Naive B cell (primary cell): ENCODE measurements around the gene CSNK1G2. TPM values are rescaled to one million over a fixed set of nuclear protein-coding genes. Genes with fewer than 3 reads are reported as not detected.

ENCODE experiments used
- ATAC-seq, 2 donors: fragments of 150-1000 bp; cut with Tn5 transposase; 2 replicates each; pipeline ENCODE4 v1.10.0; 2021; ENCODE audit warnings: low read depth in 2 of 2, mild to moderate bottlenecking in 2 of 2, moderate library complexity in 2 of 2
- DNase-seq: peaks from one replicate; pipeline ENCODE4 v3.0.0; 2022
- H3K27ac Mint-ChIP-seq, 6 donors: one replicate each; pipeline ENCODE4 v1.8.0; 2020 to 2022; ENCODE audit warnings: mild to moderate bottlenecking in 6 of 6, mixed read lengths in 6 of 6, moderate library complexity in 5 of 6, inconsistent platforms in 2 of 6
- H3K27me3 Mint-ChIP-seq, 3 donors: one replicate each; pipeline ENCODE4 v1.8.0; 2021 to 2022; ENCODE audit warnings: mixed read lengths in 3 of 3, mild to moderate bottlenecking in 1 of 3
- H3K36me3 Mint-ChIP-seq, 2 donors: one replicate each; pipeline ENCODE4 v1.8.0; 2020 to 2022; ENCODE audit warnings: mixed read lengths in 2 of 2, inconsistent platforms in 1 of 2, mild to moderate bottlenecking in 1 of 2
- H3K4me1 Mint-ChIP-seq, 3 donors: one replicate each; pipeline ENCODE4 v1.8.0; 2020 to 2022; ENCODE audit warnings: mixed read lengths in 3 of 3, inconsistent platforms in 1 of 3, mild to moderate bottlenecking in 1 of 3, moderate library complexity in 1 of 3
- H3K4me3 Mint-ChIP-seq, 8 donors: one replicate each; pipeline ENCODE4 v1.8.0; 2020 to 2022; ENCODE audit warnings: mild to moderate bottlenecking in 8 of 8, mixed read lengths in 8 of 8, moderate library complexity in 8 of 8, inconsistent platforms in 2 of 8
- H3K9me3 Mint-ChIP-seq, 7 donors: one replicate each; pipeline ENCODE4 v1.8.0; 2020 to 2022; ENCODE audit warnings: mixed read lengths in 7 of 7, mild to moderate bottlenecking in 5 of 7, inconsistent platforms in 2 of 7, moderate library complexity in 1 of 7
- polyA plus RNA-seq, 6 donors: library from polyadenylated mRNA; unstranded; fragments of 300-500 nt; fragmentation: Illumina TruSeq; gene quantifications; one replicate each; pipeline ENCODE4 v1.2.3, GENCODE V29; 2021; ENCODE audit warnings: low read depth in 6 of 6

CSNK1G2 gene
- polyA plus RNA-seq, 6 donors from 2014 or later = 17.6 to 40.7 (median 25.1) TPM

DNA sequence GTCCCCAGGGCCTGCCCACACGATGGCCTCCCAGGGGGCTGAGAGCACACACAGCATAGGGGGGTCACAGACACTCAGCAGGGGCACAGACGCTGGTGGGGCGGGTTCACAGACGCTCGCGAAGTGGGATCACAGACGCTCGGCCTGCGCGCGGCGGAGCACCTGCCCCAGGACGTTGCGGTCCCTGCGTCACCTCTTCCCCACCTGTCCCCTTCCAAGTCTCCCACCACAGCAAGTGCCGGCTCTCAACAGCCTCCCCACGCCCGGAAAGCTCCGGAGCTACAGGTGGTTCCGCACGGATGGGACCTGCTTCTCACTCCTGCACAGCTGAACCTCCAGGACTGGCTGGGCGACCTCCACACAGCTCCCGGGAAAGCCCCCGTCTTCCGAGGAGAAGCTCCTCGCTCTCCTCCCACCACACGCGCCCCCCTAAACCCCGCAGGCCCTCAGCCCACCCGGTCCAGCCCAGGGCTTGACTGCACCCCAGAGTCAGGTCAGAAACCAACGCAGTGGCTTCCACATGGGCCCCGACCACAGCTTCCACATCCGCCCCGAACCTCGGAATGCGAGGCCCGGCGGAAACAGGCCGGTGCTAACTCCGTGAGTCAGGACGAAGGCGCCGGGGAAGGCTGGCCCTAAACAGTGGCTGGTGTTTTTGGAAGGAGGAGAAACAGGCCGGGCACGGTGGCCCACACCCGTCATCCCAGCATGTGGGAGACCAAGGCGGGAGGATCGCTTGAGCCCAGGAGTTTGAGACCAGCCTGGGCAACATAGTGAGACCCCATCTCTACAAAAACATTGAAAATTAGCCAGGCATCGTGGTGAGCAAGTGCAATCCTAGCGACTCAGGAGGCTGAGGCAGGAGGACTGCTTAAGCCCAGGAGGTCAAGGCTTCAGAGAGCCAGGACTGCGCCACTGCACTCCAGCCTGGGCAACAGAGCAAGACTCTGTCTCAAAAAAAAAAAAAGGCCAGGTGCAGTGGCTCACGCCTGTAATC, 58.0 kb downstream of the CSNK1G2 start:
- peaks cover 10% of the 10 kb centered on the region in 2 donors for H3K36me3 Mint-ChIP-seq
- H3K4me3 Mint-ChIP-seq = peak overlapping the region in 1 of 8 donors; percentile 12
- no peaks in the 10 kb centered on the region for H3K27me3 Mint-ChIP-seq
- ATAC-seq (no peak), DNase-seq (no peak)
- H3K4me1 Mint-ChIP-seq = peaks cover 11 to 16% (median 15%) of the 10 kb centered on the region in 3 donors
- H3K9me3 Mint-ChIP-seq = no peaks in the 10 kb centered on the region
- H3K27ac Mint-ChIP-seq = no peak overlapping the region

DNA sequence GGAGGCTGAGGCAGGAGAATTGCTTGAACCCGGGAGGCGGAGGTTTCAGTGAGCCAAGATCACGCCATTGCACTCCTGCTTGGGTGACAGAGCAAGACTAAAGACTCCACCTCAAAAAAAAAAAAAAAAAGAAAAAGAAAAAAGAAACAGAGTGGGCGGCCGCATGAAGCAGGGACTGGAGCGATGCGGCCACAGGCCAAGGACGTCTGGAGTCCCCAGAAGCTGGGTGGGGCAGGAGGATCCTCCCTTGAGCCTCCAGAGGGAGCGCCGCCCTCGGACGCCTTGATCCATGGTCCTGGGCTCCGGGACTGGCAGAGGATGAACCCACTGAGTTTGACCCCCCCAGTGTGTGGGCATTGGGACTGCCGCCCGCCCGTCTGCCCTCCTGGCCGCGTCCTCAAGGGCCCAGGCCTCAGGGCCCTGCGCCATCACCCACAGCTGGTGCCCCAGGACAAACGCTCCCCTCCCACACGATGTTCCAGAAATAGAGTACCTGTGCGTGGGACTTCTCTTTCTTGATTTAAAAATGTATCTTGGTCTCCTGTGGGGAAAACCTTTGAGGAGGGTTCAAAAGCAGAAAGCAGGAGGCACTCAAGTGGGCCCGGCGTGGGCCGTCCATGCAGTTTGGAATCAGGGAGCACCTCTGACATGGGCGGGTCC, 59.0 kb downstream of the CSNK1G2 start:
- H3K9me3 Mint-ChIP-seq = no peaks in the 10 kb centered on the region
- no peak overlapping the region for H3K4me3 Mint-ChIP-seq
- H3K36me3 Mint-ChIP-seq = peaks cover 10 to 11% of the 10 kb centered on the region in 2 donors
- H3K27me3 Mint-ChIP-seq = no peaks in the 10 kb centered on the region
- H3K4me1 Mint-ChIP-seq = peaks cover 11 to 16% (median 13%) of the 10 kb centered on the region in 3 donors
- H3K27ac Mint-ChIP-seq = no peak overlapping the region
- no peak for ATAC-seq
- DNase-seq = no peak

DNA sequence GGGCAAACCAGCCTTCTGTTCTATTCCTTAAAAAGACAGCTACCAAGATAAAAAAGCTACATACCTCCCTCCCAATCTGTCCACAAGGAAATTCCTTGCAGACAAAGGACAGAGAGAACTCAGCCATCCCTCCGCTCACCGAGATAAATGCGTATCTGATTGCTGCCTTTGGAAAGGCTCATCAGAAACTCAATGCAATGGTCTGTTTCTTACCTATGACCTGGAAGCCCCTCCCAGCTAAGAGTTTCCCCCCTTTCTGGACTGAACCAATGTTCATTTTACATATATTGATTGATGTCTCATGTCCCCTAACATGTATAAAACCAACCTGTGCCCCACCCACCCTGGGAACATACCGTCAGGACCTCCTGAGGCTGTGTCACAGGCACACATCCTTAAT, 62.9 kb downstream of the CSNK1G2 start:
- H3K27me3 Mint-ChIP-seq = no peaks in the 10 kb centered on the region
- peaks cover 4 to 28% (median 10%) of the 10 kb centered on the region in 3 donors for H3K4me1 Mint-ChIP-seq
- H3K4me3 Mint-ChIP-seq = no peak overlapping the region
- DNase-seq (no peak), ATAC-seq (no peak)
- H3K9me3 Mint-ChIP-seq = no peaks in the 10 kb centered on the region
- peak overlapping the region in 1 of 6 donors; percentile 20 for H3K27ac Mint-ChIP-seq
- H3K36me3 Mint-ChIP-seq = peaks cover 0 to 4% of the 10 kb centered on the region in 2 donors

DNA sequence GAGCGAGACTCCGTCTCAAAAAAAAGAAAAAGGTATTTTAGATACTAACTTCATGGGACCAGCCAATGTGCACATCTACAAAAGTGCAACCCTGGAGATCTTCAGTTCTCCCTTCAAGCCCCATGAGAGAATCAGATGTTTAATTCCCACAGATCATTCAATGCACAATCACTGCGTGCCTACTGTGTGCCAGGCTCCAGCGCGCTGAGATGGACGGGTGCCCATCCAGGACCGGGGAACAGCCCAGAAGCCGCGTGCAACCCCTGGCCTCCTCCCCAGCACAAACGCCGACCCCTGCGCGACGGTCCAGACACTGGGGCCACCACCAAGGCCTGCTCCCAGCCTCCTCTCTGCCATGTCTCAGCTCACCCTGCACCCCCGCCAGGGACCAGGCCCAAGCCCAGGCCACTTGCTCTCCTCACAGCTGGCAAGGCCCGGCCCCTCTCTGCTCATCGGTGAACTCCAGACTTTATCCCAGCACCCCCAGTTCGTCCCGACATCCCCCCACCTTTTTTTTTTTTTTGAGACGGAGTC, 69.2 kb downstream of the CSNK1G2 start:
- Mint-ChIP-seq H3K27ac (peak overlapping the region in 1 of 6 donors; percentile 57), H3K4me3 (peak overlapping the region in 1 of 8 donors; percentile 36), H3K27me3 (no peaks in the 10 kb centered on the region), H3K36me3 (no peaks in the 10 kb centered on the region), H3K9me3 (no peaks in the 10 kb centered on the region), H3K4me1 (peaks cover 22 to 57% (median 50%) of the 10 kb centered on the region in 3 donors)
- ATAC-seq (no peak), DNase-seq (no peak)

DNA sequence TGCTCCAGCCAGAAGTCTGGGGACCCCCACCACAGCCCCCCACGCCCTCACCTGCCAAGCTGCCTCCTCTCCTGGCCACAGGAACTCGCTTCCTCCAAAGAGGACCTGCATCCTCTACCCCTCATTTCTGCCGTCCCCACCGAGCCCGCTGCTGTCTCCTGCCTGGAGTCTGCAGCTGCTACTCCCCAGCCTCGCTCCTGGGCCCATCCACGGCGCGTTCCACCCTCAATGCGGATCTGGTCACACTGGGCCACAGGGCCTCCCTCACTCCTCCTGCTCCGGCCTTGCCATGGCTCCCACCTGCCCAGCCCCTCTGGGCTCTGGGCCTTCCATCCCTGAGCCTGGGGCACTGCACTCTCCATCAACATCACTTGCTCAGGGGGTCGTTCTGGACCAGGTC, 70.2 kb downstream of the CSNK1G2 start:
- Mint-ChIP-seq H3K27me3 (no peaks in the 10 kb centered on the region), H3K4me3 (peak overlapping the region in 2 of 8 donors; percentile 4 to 30), H3K36me3 (no peaks in the 10 kb centered on the region), H3K4me1 (peaks cover 22 to 59% (median 53%) of the 10 kb centered on the region in 3 donors), H3K27ac (peak overlapping the region in 3 of 6 donors; percentile 69 to 87 (median 83)), H3K9me3 (no peaks in the 10 kb centered on the region)
- ATAC-seq (no peak), DNase-seq (no peak)

DNA sequence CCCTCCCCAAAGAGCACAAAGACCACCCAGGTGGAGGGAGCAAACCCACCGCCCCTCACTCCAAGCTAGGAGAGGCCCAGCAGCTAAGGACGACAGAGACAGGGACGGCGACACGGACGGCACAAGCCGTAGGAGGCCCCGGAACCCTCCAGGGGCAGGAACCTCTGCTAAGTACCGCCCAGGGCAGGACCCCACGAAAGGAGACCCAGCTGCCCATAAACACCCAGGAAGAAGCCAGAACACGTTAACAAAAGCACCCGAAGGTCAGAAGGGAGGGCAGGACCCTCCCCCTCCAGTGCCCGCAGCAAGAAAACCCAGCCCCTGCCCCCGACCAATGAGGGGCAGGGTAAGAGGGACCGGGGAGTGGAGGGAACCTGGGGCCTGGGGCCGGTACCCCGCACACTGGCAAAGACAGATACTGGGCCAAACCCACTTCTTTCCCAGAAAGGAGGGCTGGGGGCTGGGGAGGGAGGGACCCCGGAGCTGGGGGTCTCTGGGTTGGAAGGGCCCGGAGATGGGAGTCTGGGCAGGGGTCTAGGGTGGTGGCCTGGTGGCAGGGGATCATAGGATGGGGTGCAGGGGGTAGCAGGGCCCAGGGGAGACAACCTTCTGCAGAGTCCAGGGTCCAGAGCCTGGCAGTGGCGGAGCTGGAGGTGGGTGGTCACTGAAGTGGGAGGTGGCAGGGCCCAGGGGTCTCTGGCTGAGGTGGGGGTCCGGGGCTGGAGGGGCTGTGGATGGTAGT, 72.1 kb downstream of the CSNK1G2 start:
- no peaks in the 10 kb centered on the region for H3K9me3 Mint-ChIP-seq
- H3K4me3 Mint-ChIP-seq = peak overlapping the region in 5 of 8 donors; percentile 61 to 83 (median 69)
- DNase-seq (no peak), ATAC-seq (no peak)
- no peaks in the 10 kb centered on the region for H3K36me3 Mint-ChIP-seq
- H3K4me1 Mint-ChIP-seq = peaks cover 22 to 62% (median 58%) of the 10 kb centered on the region in 3 donors
- no peaks in the 10 kb centered on the region for H3K27me3 Mint-ChIP-seq
- peak overlapping the region in 3 of 6 donors; percentile 37 to 88 (median 83) for H3K27ac Mint-ChIP-seq

DNA sequence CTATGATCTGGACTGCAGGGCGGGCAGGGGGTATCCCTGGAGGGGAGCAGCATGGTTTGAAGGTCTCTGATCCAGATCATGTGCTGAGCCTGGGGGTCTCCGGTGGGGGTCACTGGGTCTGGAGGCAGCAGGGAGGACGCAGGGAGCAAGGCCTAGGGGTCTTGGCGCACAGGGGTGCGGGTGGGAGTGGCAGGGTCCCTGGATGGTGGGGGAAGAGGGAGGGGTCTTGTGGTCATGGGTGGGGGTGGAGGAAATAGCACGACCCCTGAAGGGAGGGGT, 72.7 kb downstream of the CSNK1G2 start:
- no peaks in the 10 kb centered on the region for H3K36me3 Mint-ChIP-seq
- H3K27ac Mint-ChIP-seq = peak overlapping the region in 2 of 6 donors; percentile 83 to 88
- H3K9me3 Mint-ChIP-seq = no peaks in the 10 kb centered on the region
- H3K4me3 Mint-ChIP-seq = peak overlapping the region in 4 of 8 donors; percentile 16 to 83 (median 48)
- peaks cover 22 to 60% (median 55%) of the 10 kb centered on the region in 3 donors for H3K4me1 Mint-ChIP-seq
- no peaks in the 10 kb centered on the region for H3K27me3 Mint-ChIP-seq
- no peak for DNase-seq
- ATAC-seq = no peak

DNA sequence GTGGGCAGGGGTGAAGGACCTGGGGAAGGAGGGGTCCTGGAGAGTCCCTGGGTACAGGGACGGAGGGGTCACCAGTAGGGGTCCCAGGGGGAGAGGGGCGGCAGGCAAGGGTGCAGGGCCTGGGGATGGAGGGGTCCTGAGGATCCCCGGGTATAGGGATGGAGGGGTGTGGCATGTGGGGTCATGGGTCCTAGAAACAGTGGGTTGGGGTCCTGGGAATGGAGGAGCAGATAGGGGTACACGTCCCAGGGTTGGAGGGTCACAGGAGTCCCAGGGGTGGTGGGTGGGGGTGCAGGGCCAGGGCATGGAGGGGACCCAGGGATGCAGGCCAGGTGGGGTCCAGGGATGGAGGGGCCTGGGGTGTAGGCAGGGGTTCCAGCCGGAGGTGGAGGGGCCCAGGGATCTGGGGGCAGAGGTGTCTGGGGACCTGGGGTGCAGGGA, 73.2 kb downstream of the CSNK1G2 start:
- Mint-ChIP-seq H3K9me3 (no peaks in the 10 kb centered on the region), H3K4me1 (peaks cover 22 to 58% (median 54%) of the 10 kb centered on the region in 3 donors), H3K27me3 (no peaks in the 10 kb centered on the region), H3K36me3 (no peaks in the 10 kb centered on the region), H3K27ac (peak overlapping the region in 2 of 6 donors; percentile 19 to 83), H3K4me3 (peak overlapping the region in 6 of 8 donors; percentile 28 to 83 (median 64))
- ATAC-seq = no peak
- DNase-seq = no peak

DNA sequence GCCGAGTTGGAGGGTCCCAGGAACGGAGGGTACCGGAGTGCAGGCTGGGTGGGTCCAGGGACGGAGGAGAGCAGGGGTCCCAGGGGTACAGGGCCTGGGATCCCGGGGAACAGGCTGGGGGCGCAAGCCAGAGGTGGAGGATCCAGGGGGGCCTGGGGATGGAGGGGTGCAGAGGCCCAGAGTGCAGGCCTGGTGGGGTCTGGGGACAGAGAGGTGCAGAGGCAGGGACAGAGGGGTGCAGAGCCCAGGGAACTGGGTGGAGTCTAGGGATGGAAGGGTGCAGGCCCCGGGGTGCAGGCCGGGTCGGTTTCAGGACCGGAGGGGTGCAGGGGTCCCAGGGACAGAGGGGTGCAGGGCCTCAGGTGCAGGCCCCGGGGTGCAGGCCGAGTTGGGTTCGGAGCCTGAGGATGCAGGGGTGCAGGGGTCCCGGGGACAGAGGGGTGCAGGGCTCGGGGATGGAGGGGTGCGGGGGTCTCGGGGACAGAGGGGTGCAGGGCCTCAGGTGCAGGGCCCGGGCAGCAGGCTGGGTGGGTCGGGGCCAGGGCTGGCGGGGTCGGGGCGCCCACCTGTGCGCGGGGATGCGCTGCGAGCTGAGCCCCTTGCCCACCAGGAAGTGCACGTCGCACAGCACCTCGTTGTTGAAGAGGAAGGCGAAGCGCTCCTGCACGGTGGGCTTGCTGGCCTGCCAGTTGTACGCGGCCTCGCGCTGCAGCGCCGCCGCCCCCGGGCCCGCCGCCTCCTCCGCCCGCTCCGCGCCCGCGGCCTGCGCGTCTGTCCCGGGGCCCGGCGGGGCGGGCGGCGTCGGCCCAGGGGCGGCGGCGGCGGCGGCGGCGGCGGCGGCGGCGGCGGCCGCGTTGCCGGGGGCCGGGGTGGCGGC, 74.0 kb downstream of the CSNK1G2 start:
- no peak for DNase-seq
- Mint-ChIP-seq H3K36me3 (no peaks in the 10 kb centered on the region), H3K27me3 (no peaks in the 10 kb centered on the region), H3K4me3 (peak overlapping the region; percentile 55 to 88 (median 75)), H3K9me3 (no peaks in the 10 kb centered on the region), H3K27ac (peak overlapping the region in 4 of 6 donors; percentile 24 to 83 (median 73)), H3K4me1 (peaks cover 27 to 58% (median 56%) of the 10 kb centered on the region in 3 donors)
- peak; percentile 54 to 56 for ATAC-seq

DNA sequence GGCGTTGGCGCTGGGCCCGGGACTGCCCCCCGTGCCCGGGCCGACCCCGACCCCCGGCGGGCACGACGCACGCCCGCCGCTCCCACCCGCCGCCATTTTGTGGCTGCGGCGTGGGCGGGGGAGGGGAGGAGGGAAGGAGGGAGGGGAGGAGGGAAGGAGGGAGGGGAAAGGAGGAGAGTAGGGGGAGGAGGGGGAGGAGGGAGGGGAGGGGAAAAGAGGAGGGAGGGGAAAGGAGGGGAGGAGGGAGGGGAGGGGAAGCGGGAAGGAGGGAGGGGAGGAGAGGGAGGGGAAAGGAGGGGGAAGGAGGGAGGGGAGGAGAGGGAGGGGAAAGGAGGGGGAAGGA, 74.6 kb downstream of the CSNK1G2 start, which contains the start of gene BTBD2:
Gene BTBD2, minus strand, starts transcription at position 107 of the 343 bp plus-strand sequence. Its CDS starts 11 bp downstream, at position 96.
- Mint-ChIP-seq H3K36me3 (no peaks in the 10 kb centered on the region), H3K27ac (peak within 1 kb of the TSS in 5 of 6 donors; percentile 24 to 83 (median 76)), H3K4me3 (peak within 1 kb of the TSS; percentile 66 to 88 (median 78)), H3K27me3 (no peaks in the 10 kb centered on the region), H3K4me1 (peaks cover 27 to 55% (median 53%) of the 10 kb centered on the region in 3 donors), H3K9me3 (no peaks in the 10 kb centered on the region)
- DNase-seq = no peak
- ATAC-seq = peak; percentile 16 to 20

DNA sequence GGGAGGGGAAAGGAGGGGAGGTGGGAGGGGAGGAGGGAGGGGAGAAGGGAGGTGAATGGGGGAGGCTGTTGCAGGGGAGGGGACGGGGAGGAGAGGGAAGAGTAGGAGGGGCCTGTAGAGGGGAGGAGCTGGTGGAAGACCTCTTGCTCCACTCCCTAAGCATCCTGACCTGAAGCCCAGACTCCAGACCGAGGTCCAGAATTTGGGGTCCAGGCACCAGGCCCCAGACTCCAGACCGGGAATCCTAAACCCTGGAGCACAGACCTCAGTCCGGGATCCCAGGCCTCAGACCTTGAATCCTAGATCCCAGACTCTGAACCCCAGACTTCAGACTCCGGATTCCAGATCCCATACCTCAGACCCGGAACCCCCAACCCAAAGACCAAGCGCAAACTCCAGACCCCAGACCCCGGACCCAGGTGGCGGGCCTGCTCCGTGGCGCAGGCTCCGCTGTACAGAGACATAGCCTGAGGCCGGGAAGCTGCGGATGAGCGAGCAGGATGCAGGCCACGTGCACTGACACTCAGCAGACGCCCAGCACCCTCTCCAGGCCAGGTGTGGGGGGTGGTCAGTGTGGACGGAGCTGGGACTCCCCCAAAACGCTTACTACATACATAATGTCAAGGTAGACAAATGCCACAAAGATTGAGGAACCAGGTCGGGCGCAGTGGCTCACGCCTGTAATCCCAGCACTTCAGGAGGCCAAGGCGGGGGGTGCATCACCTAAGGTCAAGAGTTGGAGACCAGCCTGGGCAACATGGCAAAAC, 75.3 kb downstream of the CSNK1G2 start:
- no peaks in the 10 kb centered on the region for H3K9me3 Mint-ChIP-seq
- no peaks in the 10 kb centered on the region for H3K27me3 Mint-ChIP-seq
- ATAC-seq (peak; percentile 41 to 45), DNase-seq (no peak)
- peak overlapping the region; percentile 65 to 84 (median 76) for H3K4me3 Mint-ChIP-seq
- H3K27ac Mint-ChIP-seq = peak overlapping the region in 4 of 6 donors; percentile 43 to 81 (median 74)
- H3K4me1 Mint-ChIP-seq = peaks cover 22 to 49% (median 48%) of the 10 kb centered on the region in 3 donors
- H3K36me3 Mint-ChIP-seq = no peaks in the 10 kb centered on the region
